Caco-2 (cell line): Measurements from ENCODE around the gene CASP10. TPM values are rescaled to one million over a fixed set of nuclear protein-coding genes. Genes with fewer than 3 reads are reported as not detected.

Experiments used
- BruUV-seq: library from RNA; stranded (reverse); fragments of 400-500 nt; replicated peaks from 2 replicates; lab custom pipeline; 2021; lab: Mats Ljungman, UMichigan
- CTCF ChIA-PET: fragments of 300-600 bp; sonication (Branson Sonifier 250); formaldehyde crosslinking; loops from one replicate; lab custom pipeline; 2022; ENCODE audit warnings: antibody characterized with exemption; lab: Charles Lee
- POLR2A ChIA-PET: fragments of 300-600 bp; sonication (Branson Sonifier 250); formaldehyde crosslinking; loops from one replicate; lab custom pipeline; 2022; ENCODE audit warnings: antibody characterized with exemption; lab: Charles Lee
- DNase-seq, 2 experiments: peaks; one replicate each; pipeline versions ENCODE4 v3.0.0 to v3.0.0-alpha.2; 2020 to 2022
- H3K27me3 ChIP-seq: replicated peaks from 2 replicates; pipeline ENCODE4 v1.6.0; 2011; ENCODE audit warnings: low read length; ENCODE audit not compliant: control insufficient read depth, insufficient read depth
- H3K36me3 ChIP-seq: 2 replicates; pipeline ENCODE4 v1.5.1; 2011; ENCODE audit warnings: low read length; ENCODE audit not compliant: control insufficient read depth, insufficient read depth
- H3K4me1 ChIP-seq: fragments of 250-450 bp; sonication (Bioruptor Pico); 2 replicates; pipeline ENCODE4 v1.5.1; 2020; ENCODE audit warnings: mild to moderate bottlenecking
- H3K4me3 ChIP-seq: 2 replicates; pipeline ENCODE4 v1.5.1; 2011; ENCODE audit warnings: low read depth, mild to moderate bottlenecking, control low read depth, low read length
- H3K9me3 ChIP-seq: fragments of 250-450 bp; sonication (Bioruptor Pico); 2 replicates; pipeline ENCODE4 v1.5.1; 2020; ENCODE audit warnings: mild to moderate bottlenecking, moderate library complexity
- H3K27ac Mint-ChIP-seq: one replicate; pipeline ENCODE4 v1.8.0; 2022; ENCODE audit warnings: mixed read lengths; ENCODE audit not compliant: unreplicated experiment
- H3K27me3 Mint-ChIP-seq: one replicate; pipeline ENCODE4 v1.8.0; 2022; ENCODE audit warnings: mixed read lengths; ENCODE audit not compliant: insufficient read depth, unreplicated experiment
- H3K36me3 Mint-ChIP-seq: one replicate; pipeline ENCODE4 v1.8.0; 2022; ENCODE audit warnings: mild to moderate bottlenecking, mixed read lengths; ENCODE audit not compliant: insufficient read depth, unreplicated experiment
- H3K4me1 Mint-ChIP-seq: one replicate; pipeline ENCODE4 v1.8.0; 2022; ENCODE audit warnings: low read depth, mixed read lengths; ENCODE audit not compliant: unreplicated experiment
- H3K4me3 Mint-ChIP-seq: one replicate; pipeline ENCODE4 v1.8.0; 2022; ENCODE audit warnings: mild to moderate bottlenecking, moderate library complexity, mixed read lengths; ENCODE audit not compliant: unreplicated experiment
- H3K9me3 Mint-ChIP-seq: one replicate; pipeline ENCODE4 v1.8.0; 2022; ENCODE audit warnings: mixed read lengths; ENCODE audit not compliant: unreplicated experiment
- CTCF ChIP-seq, 2 experiments: fragments of 200-600 bp in 1 of 2; IDR thresholded peaks; 1 replicate in 1 of 2; 2 replicates in 1 of 2; pipeline versions ENCODE4 v1.5.1 to v1.8.0; 2011 to 2022; ENCODE audit warnings: antibody characterized with exemption in 1 of 2, control low read depth in 1 of 2, inconsistent platforms in 1 of 2, low read depth in 1 of 2, low read length in 1 of 2, mild to moderate bottlenecking in 1 of 2, moderate library complexity in 1 of 2; ENCODE audit not compliant: insufficient read depth in 1 of 2, severe bottlenecking in 1 of 2, unreplicated experiment in 1 of 2
- intact Hi-C: fragments of 100-400 bp; cut with micrococcal nuclease; formaldehyde crosslinking; loops from one replicate; pipeline ENCODE4 v1.10.0; 2022; ENCODE audit not compliant: unreplicated experiment
- total RNA-seq: library from RNA; stranded (reverse); gene quantifications from 2 replicates; pipeline ENCODE4 v1.2.3, GENCODE V29; 2022

CASP10 gene
- total RNA-seq, 1 experiment from 2014 or later: 5.8 TPM

GRCh38 chr2:201139836-201140604 lies 42.9 kb upstream of the CASP10 start:
- Histone ChIP-seq H3K4me3 (no peak overlapping the region), H3K27me3 (no peaks in the 10 kb centered on the region), H3K4me1 (peaks cover 13% of the 10 kb centered on the region), H3K9me3 (no peaks in the 10 kb centered on the region), H3K36me3 (peaks cover 5% of the 10 kb centered on the region)
- H3K27me3 Mint-ChIP-seq: no peaks in the 10 kb centered on the region
- BruUV-seq: no TSS peak
- H3K4me1 Mint-ChIP-seq: no peaks in the 10 kb centered on the region
- H3K27ac Mint-ChIP-seq: no peak overlapping the region
- no peak for DNase-seq
- CTCF ChIA-PET: no interaction called here
- no peak overlapping the region for H3K4me3 Mint-ChIP-seq
- POLR2A ChIA-PET: no interaction called here
- no peaks in the 10 kb centered on the region for H3K9me3 Mint-ChIP-seq
- intact Hi-C loops: no loop called here
- TF ChIP-seq CTCF (IDR thresholded peaks at IDR 0.05; ENCODE audit: insufficient read depth in 1 of 2, low read depth in 1 of 2, low read length in 1 of 2, severe bottlenecking in 1 of 2, unreplicated experiment in 1 of 2): no peak
- peaks cover 45% of the 10 kb centered on the region for H3K36me3 Mint-ChIP-seq

GRCh38 chr2:201144101-201145051 lies 38.6 kb upstream of the CASP10 start:
- Histone ChIP-seq H3K36me3 (no peaks in the 10 kb centered on the region; the same call in 1 of the 2 replicates), H3K4me1 (peaks cover 51% of the 10 kb centered on the region), H3K27me3 (no peaks in the 10 kb centered on the region), H3K9me3 (no peaks in the 10 kb centered on the region), H3K4me3 (no peak overlapping the region)
- no TSS peak for BruUV-seq
- TF ChIP-seq CTCF (IDR thresholded peaks at IDR 0.05; ENCODE audit: insufficient read depth in 1 of 2, low read depth in 1 of 2, low read length in 1 of 2, severe bottlenecking in 1 of 2, unreplicated experiment in 1 of 2): no peak
- peaks cover 49% of the 10 kb centered on the region for H3K36me3 Mint-ChIP-seq
- H3K9me3 Mint-ChIP-seq: no peaks in the 10 kb centered on the region
- no peak overlapping the region for H3K27ac Mint-ChIP-seq
- intact Hi-C loops: loop anchor here (1.0 kb wide), 1 partner anchor 18 kb away; no protein-coding TSS in a partner anchor
- no peaks in the 10 kb centered on the region for H3K27me3 Mint-ChIP-seq
- ChIA-PET POLR2A (interaction anchor here (0.6 to 0.8 kb wide), 3 partner anchors 14 to 307 kb away, joined by 3 read pairs; partner anchors contain the start of genes STRADB and TRAK2), CTCF (interaction anchor here (0.5 to 2.0 kb wide), 6 partner anchors 14 to 88 kb away, joined by 3 to 10 read pairs (median 5); partner anchors contain the start of genes HYCC2 and NDUFB3)
- H3K4me3 Mint-ChIP-seq: no peak overlapping the region
- DNase-seq: peak in 1 of 2 experiments; percentile 28
- peaks cover 10% of the 10 kb centered on the region for H3K4me1 Mint-ChIP-seq
